ENCODE data around the gene NAA20.

Gene NAA20

DNA sequence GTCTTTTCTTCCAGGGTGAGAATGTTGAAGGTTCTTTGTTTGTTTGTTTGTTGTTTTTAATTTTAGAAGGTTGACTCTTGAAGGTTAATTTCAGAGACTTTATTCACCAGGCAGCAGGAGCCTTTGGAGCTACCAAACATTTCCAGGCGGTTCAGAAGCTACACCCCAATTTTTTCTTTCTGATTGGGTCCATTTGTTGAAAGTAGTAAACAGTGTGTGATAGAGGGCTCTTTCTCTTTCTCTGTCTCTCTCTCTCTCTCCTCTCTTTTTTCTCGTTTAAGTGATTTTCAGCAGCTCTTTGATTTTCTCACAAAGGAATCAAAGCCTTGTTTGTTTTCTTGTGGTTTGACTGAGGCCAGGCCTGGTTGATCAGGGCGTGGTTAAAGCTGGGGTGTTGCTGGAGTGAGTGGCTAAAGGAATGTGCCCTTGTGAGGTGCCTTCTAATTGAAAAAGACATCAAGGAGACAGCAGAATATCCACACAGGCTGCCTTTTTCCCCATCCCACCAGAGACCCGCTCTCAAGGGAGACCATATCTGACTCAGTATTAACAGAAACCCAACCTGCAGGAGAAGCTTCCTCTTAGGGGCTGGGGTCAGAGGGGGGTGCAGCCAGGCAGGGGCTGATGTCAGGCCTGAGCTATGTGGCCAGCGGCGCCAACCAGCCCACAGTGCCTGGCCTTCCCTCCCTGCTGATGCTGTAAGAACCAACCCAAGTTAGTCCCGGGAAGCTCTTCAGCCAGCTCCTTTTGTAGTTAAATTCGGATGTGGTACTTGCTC, 40.4 kb upstream of the NAA20 start:
- peak overlapping the region; percentile 9; the same call in 1 of the 2 replicates for H3K27ac ChIP-seq

GRCh38 chr20:19977373-19977770, 39.8 kb upstream of the NAA20 start:
- H3K27ac ChIP-seq = peak overlapping the region; percentile 9; the same call in 1 of the 2 replicates
- TF ChIP-seq, protein P1, sequence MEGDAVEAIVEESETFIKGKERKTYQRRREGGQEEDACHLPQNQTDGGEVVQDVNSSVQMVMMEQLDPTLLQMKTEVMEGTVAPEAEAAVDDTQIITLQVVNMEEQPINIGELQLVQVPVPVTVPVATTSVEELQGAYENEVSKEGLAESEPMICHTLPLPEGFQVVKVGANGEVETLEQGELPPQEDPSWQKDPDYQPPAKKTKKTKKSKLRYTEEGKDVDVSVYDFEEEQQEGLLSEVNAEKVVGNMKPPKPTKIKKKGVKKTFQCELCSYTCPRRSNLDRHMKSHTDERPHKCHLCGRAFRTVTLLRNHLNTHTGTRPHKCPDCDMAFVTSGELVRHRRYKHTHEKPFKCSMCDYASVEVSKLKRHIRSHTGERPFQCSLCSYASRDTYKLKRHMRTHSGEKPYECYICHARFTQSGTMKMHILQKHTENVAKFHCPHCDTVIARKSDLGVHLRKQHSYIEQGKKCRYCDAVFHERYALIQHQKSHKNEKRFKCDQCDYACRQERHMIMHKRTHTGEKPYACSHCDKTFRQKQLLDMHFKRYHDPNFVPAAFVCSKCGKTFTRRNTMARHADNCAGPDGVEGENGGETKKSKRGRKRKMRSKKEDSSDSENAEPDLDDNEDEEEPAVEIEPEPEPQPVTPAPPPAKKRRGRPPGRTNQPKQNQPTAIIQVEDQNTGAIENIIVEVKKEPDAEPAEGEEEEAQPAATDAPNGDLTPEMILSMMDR (conservative IDR thresholded peaks at IDR 0.05) = no peak
- no peak for TF ChIP-seq ZFX (IDR thresholded peaks at IDR 0.05)

More for the DNA sequence above, 40.4 kb upstream of the NAA20 start:
- TF ChIP-seq, protein P1 (conservative IDR thresholded peaks at IDR 0.05) = no peak
- no peak for TF ChIP-seq ZFX (IDR thresholded peaks at IDR 0.05)

GRCh38 chr20:19978511-19979210, 38.5 kb upstream of the NAA20 start:
- H3K27ac ChIP-seq = no peak overlapping the region
- no peak for TF ChIP-seq ZFX (IDR thresholded peaks at IDR 0.05)
- TF ChIP-seq, protein P1 (conservative IDR thresholded peaks at IDR 0.05) = no peak

DNA sequence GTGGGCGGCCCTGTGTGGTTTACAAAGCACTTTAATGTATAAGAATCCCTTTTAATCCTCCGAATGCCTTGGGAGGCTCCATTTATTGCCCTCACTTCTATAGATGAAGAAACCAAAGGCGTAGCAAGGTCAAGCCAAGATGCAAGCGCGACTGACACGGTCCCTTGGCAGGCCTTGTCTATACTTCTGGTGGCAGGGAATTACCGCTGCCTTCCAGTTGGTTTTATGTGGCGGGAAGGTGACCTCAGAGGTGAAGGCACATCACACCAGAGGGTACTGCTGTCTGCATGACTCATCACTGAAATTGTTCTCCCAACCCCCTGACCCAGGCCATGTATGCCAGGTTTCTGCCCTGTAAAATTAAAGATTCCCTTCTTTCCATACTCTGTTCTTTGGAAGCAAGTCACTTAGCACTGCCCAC, 36.1 kb upstream of the NAA20 start:
- H3K27ac ChIP-seq = no peak overlapping the region
- TF ChIP-seq, protein P1 (conservative IDR thresholded peaks at IDR 0.05) = no peak
- no peak for TF ChIP-seq ZFX (IDR thresholded peaks at IDR 0.05)

- TF ChIP-seq, protein P1 (conservative IDR thresholded peaks at IDR 0.05) = no peak
- TF ChIP-seq ZFX (IDR thresholded peaks at IDR 0.05) = no peak
- H3K27ac ChIP-seq = no peak overlapping the region
Measured at GRCh38 chr20:19986419-19986818, 30.7 kb upstream of the NAA20 start.

DNA sequence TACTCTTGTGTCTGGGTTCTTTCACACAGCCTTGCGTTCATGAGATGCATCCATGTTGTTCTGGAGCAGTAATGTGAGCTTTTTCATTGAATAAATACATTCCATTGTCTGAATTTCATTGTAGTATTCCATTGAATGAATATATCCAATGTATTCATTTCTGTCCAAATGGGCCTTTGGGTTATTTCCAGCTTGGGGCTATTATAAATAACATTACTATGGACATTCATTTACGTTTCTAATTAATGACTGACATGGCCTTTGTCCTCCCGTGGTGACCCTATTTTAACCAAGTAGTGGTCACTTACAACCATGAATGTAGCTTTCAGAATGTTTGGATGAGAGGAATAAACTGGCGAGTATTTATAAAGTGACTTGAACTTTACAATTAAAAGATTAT, 30.1 kb upstream of the NAA20 start:
- no peak for TF ChIP-seq ZFX (IDR thresholded peaks at IDR 0.05)
- TF ChIP-seq, protein P1 (conservative IDR thresholded peaks at IDR 0.05) = no peak
- no peak overlapping the region for H3K27ac ChIP-seq

- H3K27ac ChIP-seq = no peak overlapping the region
- TF ChIP-seq, protein P1 (conservative IDR thresholded peaks at IDR 0.05) = no peak
- no peak for TF ChIP-seq ZFX (IDR thresholded peaks at IDR 0.05)
Measured at GRCh38 chr20:19990850-19991249, 26.3 kb upstream of the NAA20 start.
